ENCODE results near the gene RALY. TPM values are rescaled to one million over a fixed set of nuclear protein-coding genes. Genes with fewer than 3 reads are reported as not detected.

Gene RALY
- total RNA-seq, 2 experiments from 2014 or later: 139 to 152 TPM

DNA sequence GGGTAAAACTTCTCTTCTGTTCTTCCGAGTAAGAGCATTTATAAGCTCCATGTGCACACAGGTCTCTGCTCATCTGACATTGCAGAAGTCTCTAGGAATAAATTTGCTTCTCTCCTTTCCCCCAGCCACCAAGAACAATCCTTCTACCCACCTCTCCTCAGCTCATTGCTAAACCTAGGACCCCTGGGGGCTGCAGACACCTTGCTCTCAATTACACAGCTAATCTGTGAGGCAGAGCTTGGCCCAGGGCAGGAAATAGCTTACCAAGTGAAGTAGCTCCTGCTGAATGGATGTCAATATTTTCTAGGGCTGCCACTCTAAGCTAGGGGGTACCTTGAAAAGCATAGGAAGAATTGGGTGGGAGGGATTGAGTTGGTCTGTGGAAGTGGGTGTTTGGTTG is 74.3 kb downstream of the RALY start:
- POLR2A ChIA-PET: interaction anchor here (0.6 to 1.8 kb wide), 4 partner anchors 11 to 257 kb away, joined by 3 to 8 read pairs (median 4); partner anchors contain the start of genes CHMP4B and EIF2S2
- Mint-ChIP-seq H3K27me3 (no peaks in the 10 kb centered on the region), H3K4me1 (peaks cover 39% of the 10 kb centered on the region), H3K4me3 (no peak overlapping the region), H3K9me3 (ENCODE audit: low read depth) (no peaks in the 10 kb centered on the region), H3K36me3 (ENCODE audit: low read depth) (peaks cover 5% of the 10 kb centered on the region), H3K27ac (peak overlapping the region; percentile 49)
- ATAC-seq (no peak), DNase-seq (no peak)
- intact Hi-C loops (cut with DNase I, micrococcal nuclease): loop anchor here in 1 of 2 experiments (5.0 kb wide), 3 partner anchors 121 to 206 kb away; no protein-coding TSS in a partner anchor
- CTCF ChIA-PET: interaction anchor here (0.6 to 3.6 kb wide), 19 partner anchors 10 to 189 kb away, joined by 3 to 32 read pairs (median 4); partner anchors contain the start of genes EIF2S2 and RALY

GRCh38 chr20:34069341-34070078 is 75.8 kb downstream of the RALY start:
- Mint-ChIP-seq H3K4me1 (peaks cover 46% of the 10 kb centered on the region), H3K9me3 (ENCODE audit: low read depth) (no peaks in the 10 kb centered on the region), H3K27me3 (no peaks in the 10 kb centered on the region), H3K4me3 (no peak overlapping the region), H3K27ac (no peak overlapping the region), H3K36me3 (ENCODE audit: low read depth) (peaks cover 5% of the 10 kb centered on the region)
- ChIA-PET CTCF (interaction anchor here (0.6 to 3.6 kb wide), 30 partner anchors 9 to 1276 kb away, joined by 3 to 32 read pairs (median 4); partner anchors contain the start of gene EIF2S2), POLR2A (interaction anchor here (0.6 to 1.8 kb wide), 2 partner anchors 39 to 43 kb away, joined by 3 to 8 read pairs; partner anchors contain the start of gene EIF2S2)
- ATAC-seq (peak; percentile 83), DNase-seq (peak; percentile 71)
- intact Hi-C loops (cut with DNase I, micrococcal nuclease): loop anchor here (1.0 to 5.0 kb wide), 9 partner anchors 60 to 207 kb away; no protein-coding TSS in a partner anchor

GRCh38 chr20:34070079-34070439 is 76.3 kb downstream of the RALY start:
- H3K36me3 Mint-ChIP-seq (ENCODE audit: low read depth): peaks cover 2% of the 10 kb centered on the region
- ChIA-PET CTCF (interaction anchor here (0.6 to 3.6 kb wide), 20 partner anchors 9 to 771 kb away, joined by 3 to 32 read pairs (median 4); no protein-coding TSS in a partner anchor), POLR2A (no interaction called here)
- intact Hi-C loops (cut with DNase I, micrococcal nuclease): loop anchor here in 1 of 2 experiments (1.0 kb wide), 1 partner anchor 155 kb away; no protein-coding TSS in a partner anchor
- no peaks in the 10 kb centered on the region for H3K27me3 Mint-ChIP-seq
- no peak overlapping the region for H3K4me3 Mint-ChIP-seq
- peaks cover 44% of the 10 kb centered on the region for H3K4me1 Mint-ChIP-seq
- DNase-seq (no peak), ATAC-seq (no peak)
- H3K9me3 Mint-ChIP-seq (ENCODE audit: low read depth): no peaks in the 10 kb centered on the region
- H3K27ac Mint-ChIP-seq: no peak overlapping the region

DNA sequence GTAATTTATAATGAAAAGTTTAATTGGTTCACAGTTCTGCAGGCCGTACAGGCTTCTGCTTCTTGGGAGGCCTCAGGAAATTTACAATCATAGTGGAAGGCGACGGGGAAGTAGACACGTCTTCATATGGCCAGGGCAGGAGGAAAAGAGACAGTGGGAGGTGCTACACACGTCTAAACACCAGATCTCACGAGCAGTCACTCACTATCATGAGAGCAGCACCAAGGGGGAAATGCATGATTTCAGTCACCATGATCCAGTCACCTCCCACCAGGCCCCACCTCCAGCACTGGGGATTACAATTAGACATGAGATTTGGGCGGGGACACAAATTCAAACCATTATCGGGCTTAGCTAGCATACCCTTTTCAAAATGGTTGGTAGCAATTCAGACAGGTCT is 77.1 kb downstream of the RALY start:
- H3K36me3 Mint-ChIP-seq (ENCODE audit: low read depth): peaks cover 4% of the 10 kb centered on the region
- no peak overlapping the region for H3K4me3 Mint-ChIP-seq
- no peaks in the 10 kb centered on the region for H3K9me3 Mint-ChIP-seq (ENCODE audit: low read depth)
- H3K27ac Mint-ChIP-seq: peak overlapping the region; percentile 33
- intact Hi-C loops (cut with DNase I, micrococcal nuclease): loop anchor here in 1 of 2 experiments (1.0 kb wide), 1 partner anchor 156 kb away; no protein-coding TSS in a partner anchor
- DNase-seq: no peak
- H3K27me3 Mint-ChIP-seq: no peaks in the 10 kb centered on the region
- ChIA-PET POLR2A (no interaction called here), CTCF (interaction anchor here (0.6 to 2.0 kb wide), 3 partner anchors 12 to 141 kb away, joined by 3 to 4 read pairs (median 3); no protein-coding TSS in a partner anchor)
- peaks cover 42% of the 10 kb centered on the region for H3K4me1 Mint-ChIP-seq
- no peak for ATAC-seq

GRCh38 chr20:34072076-34072475 is 78.4 kb downstream of the RALY start:
- DNase-seq: no peak
- H3K27ac Mint-ChIP-seq: no peak overlapping the region
- H3K4me1 Mint-ChIP-seq: peaks cover 42% of the 10 kb centered on the region
- H3K4me3 Mint-ChIP-seq: no peak overlapping the region
- intact Hi-C loops (cut with DNase I, micrococcal nuclease): no loop called here
- H3K27me3 Mint-ChIP-seq: no peaks in the 10 kb centered on the region
- ATAC-seq: no peak
- no peaks in the 10 kb centered on the region for H3K9me3 Mint-ChIP-seq (ENCODE audit: low read depth)
- CTCF ChIA-PET: interaction anchor here (0.6 to 2.0 kb wide), 3 partner anchors 11 to 139 kb away, joined by 3 to 4 read pairs (median 3); no protein-coding TSS in a partner anchor
- peaks cover 4% of the 10 kb centered on the region for H3K36me3 Mint-ChIP-seq (ENCODE audit: low read depth)
- POLR2A ChIA-PET: no interaction called here

DNA sequence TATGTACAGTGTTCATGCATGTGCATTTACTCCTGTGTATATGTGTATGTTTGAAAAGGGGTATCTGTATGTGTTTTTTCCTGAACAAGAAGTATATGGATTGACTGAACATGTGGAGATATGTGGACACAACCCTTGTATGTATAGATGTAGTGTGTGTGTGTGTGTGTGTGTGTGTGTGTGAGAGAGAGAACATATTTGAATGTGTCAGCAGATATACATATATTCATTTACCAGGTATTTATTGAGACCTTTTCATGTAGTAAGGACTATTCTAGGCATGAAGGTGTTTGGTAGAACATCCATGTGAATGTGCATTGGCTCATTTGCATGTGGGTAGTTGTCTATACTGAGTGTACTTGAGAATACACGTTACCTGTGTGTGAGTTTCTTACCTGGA is 79.1 kb downstream of the RALY start:
- Mint-ChIP-seq H3K4me1 (peaks cover 40% of the 10 kb centered on the region), H3K36me3 (ENCODE audit: low read depth) (peaks cover 4% of the 10 kb centered on the region), H3K9me3 (ENCODE audit: low read depth) (no peaks in the 10 kb centered on the region), H3K27me3 (no peaks in the 10 kb centered on the region), H3K27ac (no peak overlapping the region), H3K4me3 (no peak overlapping the region)
- intact Hi-C loops (cut with DNase I, micrococcal nuclease): no loop called here
- DNase-seq: no peak
- ChIA-PET POLR2A (no interaction called here), CTCF (interaction anchor here (0.9 to 2.0 kb wide), 2 partner anchors 10 to 140 kb away, joined by 3 to 4 read pairs; no protein-coding TSS in a partner anchor)
- ATAC-seq: no peak

- POLR2A ChIA-PET: no interaction called here
- peak; percentile 69 for DNase-seq
- Mint-ChIP-seq H3K27ac (no peak overlapping the region), H3K4me3 (no peak overlapping the region), H3K27me3 (no peaks in the 10 kb centered on the region), H3K36me3 (ENCODE audit: low read depth) (peaks cover 4% of the 10 kb centered on the region), H3K9me3 (ENCODE audit: low read depth) (no peaks in the 10 kb centered on the region), H3K4me1 (peaks cover 27% of the 10 kb centered on the region)
- ATAC-seq: peak; percentile 64
- intact Hi-C loops (cut with DNase I, micrococcal nuclease): no loop called here
- CTCF ChIA-PET: interaction anchor here (0.7 to 1.5 kb wide), 3 partner anchors 25 to 160 kb away, joined by 3 read pairs; no protein-coding TSS in a partner anchor
Observed at GRCh38 chr20:34074101-34074760, 80.5 kb downstream of the RALY start.

GRCh38 chr20:34075647-34076046 is 81.9 kb downstream of the RALY start:
- H3K27ac Mint-ChIP-seq: no peak overlapping the region
- H3K4me3 Mint-ChIP-seq: no peak overlapping the region
- peaks cover 19% of the 10 kb centered on the region for H3K4me1 Mint-ChIP-seq
- no peaks in the 10 kb centered on the region for H3K27me3 Mint-ChIP-seq
- ChIA-PET POLR2A (no interaction called here), CTCF (interaction anchor here (1.5 to 1.7 kb wide), 2 partner anchors 54 to 143 kb away, joined by 3 read pairs; no protein-coding TSS in a partner anchor)
- peaks cover 7% of the 10 kb centered on the region for H3K36me3 Mint-ChIP-seq (ENCODE audit: low read depth)
- ATAC-seq (no peak), DNase-seq (no peak)
- H3K9me3 Mint-ChIP-seq (ENCODE audit: low read depth): no peaks in the 10 kb centered on the region
- intact Hi-C loops (cut with DNase I, micrococcal nuclease): no loop called here

GRCh38 chr20:34076952-34077351 is 83.2 kb downstream of the RALY start:
- POLR2A ChIA-PET: no interaction called here
- DNase-seq: no peak
- CTCF ChIA-PET: interaction anchor here (0.6 to 1.7 kb wide), 4 partner anchors 9 to 275 kb away, joined by 3 to 4 read pairs (median 4); no protein-coding TSS in a partner anchor
- no peaks in the 10 kb centered on the region for H3K9me3 Mint-ChIP-seq (ENCODE audit: low read depth)
- H3K4me3 Mint-ChIP-seq: no peak overlapping the region
- no peak for ATAC-seq
- no peaks in the 10 kb centered on the region for H3K27me3 Mint-ChIP-seq
- peaks cover 15% of the 10 kb centered on the region for H3K36me3 Mint-ChIP-seq (ENCODE audit: low read depth)
- H3K4me1 Mint-ChIP-seq: peaks cover 14% of the 10 kb centered on the region
- intact Hi-C loops (cut with DNase I, micrococcal nuclease): no loop called here
- no peak overlapping the region for H3K27ac Mint-ChIP-seq

DNA sequence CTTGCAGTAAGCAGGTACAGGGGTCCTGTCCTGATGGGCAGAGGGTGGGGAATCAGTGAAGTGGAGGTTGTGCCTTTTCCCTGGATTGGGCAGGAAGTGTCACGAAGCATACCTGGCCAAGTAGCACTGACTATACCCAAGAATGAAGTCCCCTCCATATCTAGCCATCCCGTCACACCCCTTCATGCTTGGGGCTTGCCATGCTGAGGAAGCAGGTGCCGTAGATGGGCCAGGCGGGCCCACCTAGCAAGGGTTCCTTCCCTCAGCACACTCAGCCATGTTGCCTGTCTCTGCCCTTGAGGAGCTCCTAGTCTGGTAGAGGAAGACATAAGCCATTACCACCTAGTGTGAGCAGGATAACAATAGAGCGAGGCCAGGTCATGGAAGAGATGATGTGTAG is 84.8 kb downstream of the RALY start:
- H3K36me3 Mint-ChIP-seq (ENCODE audit: low read depth): peaks cover 17% of the 10 kb centered on the region
- ChIA-PET POLR2A (no interaction called here), CTCF (interaction anchor here (0.6 to 1.4 kb wide), 5 partner anchors 10 to 204 kb away, joined by 3 to 5 read pairs (median 4); no protein-coding TSS in a partner anchor)
- H3K27me3 Mint-ChIP-seq: no peaks in the 10 kb centered on the region
- ATAC-seq (no peak), DNase-seq (no peak)
- no peak overlapping the region for H3K27ac Mint-ChIP-seq
- H3K9me3 Mint-ChIP-seq (ENCODE audit: low read depth): no peaks in the 10 kb centered on the region
- intact Hi-C loops (cut with DNase I, micrococcal nuclease): no loop called here
- H3K4me1 Mint-ChIP-seq: peaks cover 11% of the 10 kb centered on the region
- no peak overlapping the region for H3K4me3 Mint-ChIP-seq

DNA sequence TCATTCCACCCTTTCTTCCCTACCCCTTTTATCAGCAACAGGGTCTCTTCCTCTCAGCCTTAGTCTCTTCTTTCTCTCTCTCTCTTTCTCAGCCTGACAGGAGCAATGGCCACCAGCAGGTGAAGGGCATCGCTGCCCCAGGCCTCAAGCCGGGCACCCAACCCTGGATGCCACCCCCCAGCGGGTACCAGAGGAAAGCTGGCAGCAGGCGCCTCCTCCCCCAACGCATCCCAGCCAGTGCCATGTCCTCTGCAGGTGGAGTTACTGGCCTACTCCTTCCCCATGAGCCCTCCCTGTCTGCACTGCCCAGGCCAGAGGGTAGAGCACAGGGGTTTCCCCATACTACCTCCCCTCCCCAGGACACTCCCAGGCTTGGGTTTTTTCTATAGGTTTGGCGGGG is 86.1 kb downstream of the RALY start:
- peak overlapping the region; percentile 23 for H3K27ac Mint-ChIP-seq
- DNase-seq (no peak), ATAC-seq (no peak)
- ChIA-PET POLR2A (no interaction called here), CTCF (interaction anchor here (1.1 to 1.2 kb wide), 2 partner anchors 11 to 33 kb away, joined by 3 read pairs; no protein-coding TSS in a partner anchor)
- no peaks in the 10 kb centered on the region for H3K9me3 Mint-ChIP-seq (ENCODE audit: low read depth)
- intact Hi-C loops (cut with DNase I, micrococcal nuclease): loop anchor here in 1 of 2 experiments (5.0 kb wide), 1 partner anchor 47 kb away; no protein-coding TSS in a partner anchor
- no peaks in the 10 kb centered on the region for H3K4me1 Mint-ChIP-seq
- H3K36me3 Mint-ChIP-seq (ENCODE audit: low read depth): peaks cover 23% of the 10 kb centered on the region
- no peaks in the 10 kb centered on the region for H3K27me3 Mint-ChIP-seq
- H3K4me3 Mint-ChIP-seq: no peak overlapping the region

All from activated CD4-positive, alpha-beta T cell treated with anti-CD3 and anti-CD28 coated beads for 36 hours (primary cell).